Uterus (tissue), 4 donors: ENCODE data around the gene ZNF865. TPM values are rescaled to one million over a fixed set of nuclear protein-coding genes. Genes with fewer than 3 reads are reported as not detected.
"Not testable (repeated sequence)": the region's sequence is repeated elsewhere in the genome, so short reads cannot be mapped to it uniquely, and the experiment has no call there.

ENCODE experiments used
- DNase-seq, 2 donors: peaks; one replicate each; pipeline ENCODE4 v3.0.0-alpha.2; 2019 to 2020
- H3K27ac ChIP-seq, 2 donors: fragments of 200-600 bp; sonication (generic); 1 replicate in 1 of 2; 2 replicates in 1 of 2; pipeline ENCODE4 v1.5.1; 2016 to 2018
- H3K27me3 ChIP-seq, 2 donors: fragments of 200-600 bp; sonication (generic); one replicate each; pipeline ENCODE4 v1.5.1; 2018 to 2019; ENCODE audit warnings: control low read depth in 1 of 2
- H3K36me3 ChIP-seq, 2 donors: fragments of 200-600 bp; sonication (generic); one replicate each; pipeline ENCODE4 v1.5.1; 2019; ENCODE audit warnings: control low read depth in 1 of 2
- H3K4me1 ChIP-seq, 2 donors: fragments of 200-600 bp; sonication (generic); one replicate each; pipeline ENCODE4 v1.5.1; 2018 to 2019; ENCODE audit warnings: control low read depth in 1 of 2
- H3K4me3 ChIP-seq, 2 donors: fragments of 200-600 bp; sonication (generic); 1 replicate in 1 of 2; 2 replicates in 1 of 2; pipeline ENCODE4 v1.5.1; 2018 to 2019; ENCODE audit warnings: mild to moderate bottlenecking in 1 of 2
- H3K9me3 ChIP-seq, 2 donors: fragments of 200-600 bp; sonication (generic); one replicate each; pipeline ENCODE4 v1.5.1; 2019; ENCODE audit warnings: control low read depth in 1 of 2
- CTCF ChIP-seq, 4 experiments: fragments of 200-600 bp in 2 of 4; fragments of 450-650 bp in 2 of 4; sonication (generic) in 2 of 4; IDR thresholded peaks; one replicate each; pipeline ENCODE4 v1.5.1; 2016 to 2019; ENCODE audit warnings: antibody characterized with exemption in 4 of 4, mild to moderate bottlenecking in 2 of 4, moderate library complexity in 1 of 4
- POLR2A ChIP-seq, 2 donors: fragments of 450-650 bp; IDR thresholded peaks; one replicate each; pipeline ENCODE4 v1.6.1; 2016; ENCODE audit warnings: antibody characterized with exemption in 2 of 2, mild to moderate bottlenecking in 1 of 2, moderate library complexity in 1 of 2
- intact Hi-C: fragments of 100-400 bp; cut with DNase I; formaldehyde crosslinking; loops from one replicate; pipeline ENCODE4 v1.15.1; 2023; ENCODE audit warnings: low total_unique reads
- total RNA-seq, 4 donors: library from RNA; depleted of rRNA in 3 of 4; stranded (reverse); fragments of >200 nt in 3 of 4; gene quantifications; one replicate each; pipeline versions ENCODE4 v1.1.0 to v1.2.4, GENCODE V29; 2014 to 2023
- donor health status: DM: yes; HTN: yes; CAD: no.

The ZNF865 gene
- total RNA-seq, result 10 to 100 TPM in 1 of 4 donors, 1 to 10 TPM in 2, not detected in 1; 2.0 to 24.2 (median 3.2) TPM

DNA sequence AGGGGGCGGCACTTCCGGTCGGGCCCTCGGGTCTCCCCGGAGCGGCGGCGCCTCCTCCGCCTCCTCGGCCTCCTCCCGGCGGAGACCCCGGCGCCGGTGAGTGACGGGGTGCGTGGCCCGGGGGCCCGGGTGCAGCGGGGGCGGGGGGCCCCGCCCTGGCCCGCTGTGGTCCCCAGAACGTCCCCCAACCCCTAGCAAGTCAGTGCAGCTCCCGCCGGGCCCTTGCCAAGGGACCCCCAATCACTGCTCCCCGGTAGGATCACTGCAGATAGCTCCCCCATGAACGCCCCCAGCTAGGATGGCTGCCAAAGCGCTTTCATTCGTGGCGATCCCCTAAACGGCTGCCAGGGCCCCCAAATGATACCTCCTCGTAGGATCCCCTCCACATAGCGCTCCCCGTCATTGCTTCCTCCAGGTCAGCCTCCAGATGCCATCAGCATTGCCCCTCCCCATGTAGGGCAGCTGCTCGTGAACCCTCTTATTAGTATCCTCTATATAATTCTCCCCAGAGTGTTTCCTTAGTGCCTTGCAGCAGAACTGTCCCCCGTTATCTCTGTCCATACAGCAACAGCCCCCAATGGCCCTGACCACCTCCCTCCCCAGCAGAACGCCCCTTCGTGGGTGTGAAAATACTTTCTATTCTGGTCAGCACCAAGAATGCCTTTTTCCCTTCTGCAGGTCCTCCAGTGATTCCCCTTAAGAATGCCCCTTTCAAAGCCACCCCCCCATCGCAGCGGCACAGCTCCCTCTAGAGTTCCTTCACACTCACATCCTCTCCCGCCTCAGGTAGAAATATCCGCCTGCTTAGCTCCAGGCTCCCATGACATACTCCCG lies at the start of gene ZNF865:
Gene ZNF865, plus strand, starts transcription at position 11 of the 834 bp plus-strand sequence. CDS start 7,972 bp downstream, outside the sequence.
- H3K36me3 ChIP-seq, result no peaks in the 10 kb centered on the region
- peak within 1 kb of the TSS; percentile 76 to 87 for H3K4me3 ChIP-seq
- TF ChIP-seq CTCF (IDR thresholded peaks at IDR 0.05), result peak; percentile 54 to 70 (median 62)
- no peak for TF ChIP-seq POLR2A (IDR thresholded peaks at IDR 0.05)
- H3K27me3 ChIP-seq, result no peaks in the 10 kb centered on the region
- H3K4me1 ChIP-seq, result peaks cover 0 to 10% of the 10 kb centered on the region in 2 donors
- H3K9me3 ChIP-seq, result no peaks in the 10 kb centered on the region
- H3K27ac ChIP-seq, result peak within 1 kb of the TSS; percentile 94 to 98
- intact Hi-C loops, result loop anchor here (10.0 kb wide), 1 partner anchor 91 kb away; no protein-coding TSS in a partner anchor
- peak; percentile 69 to 75 for DNase-seq

DNA sequence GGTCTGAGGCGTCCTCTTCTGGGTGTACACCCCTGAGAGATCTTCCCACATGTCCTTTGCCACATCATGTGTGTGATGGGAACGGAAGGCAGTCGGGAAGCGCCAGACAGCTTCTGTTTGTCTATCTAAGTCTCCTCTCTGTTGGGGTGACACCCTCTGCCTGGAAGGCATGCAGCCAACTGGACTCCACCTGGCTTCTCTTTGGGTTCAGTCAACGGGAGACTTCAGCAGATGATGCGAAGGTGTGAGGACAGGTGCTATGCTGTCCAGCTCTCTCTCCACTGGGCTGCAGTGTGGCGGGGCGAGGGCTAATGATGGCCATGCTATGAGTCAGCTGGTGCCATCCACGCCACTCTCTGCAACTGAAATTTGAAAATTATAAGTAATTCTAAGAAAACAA lies 45.8 kb upstream of the ZNF865 start:
- no peaks in the 10 kb centered on the region for H3K4me1 ChIP-seq
- no peaks in the 10 kb centered on the region for H3K36me3 ChIP-seq
- H3K27ac ChIP-seq, result no peak overlapping the region
- H3K27me3 ChIP-seq, result no peaks in the 10 kb centered on the region
- no peak for TF ChIP-seq POLR2A (IDR thresholded peaks at IDR 0.05)
- TF ChIP-seq CTCF (IDR thresholded peaks at IDR 0.05), result no peak
- no peak overlapping the region for H3K4me3 ChIP-seq
- H3K9me3 ChIP-seq, result no peaks in the 10 kb centered on the region
- intact Hi-C loops, result no loop called here
- DNase-seq, result no peak

DNA sequence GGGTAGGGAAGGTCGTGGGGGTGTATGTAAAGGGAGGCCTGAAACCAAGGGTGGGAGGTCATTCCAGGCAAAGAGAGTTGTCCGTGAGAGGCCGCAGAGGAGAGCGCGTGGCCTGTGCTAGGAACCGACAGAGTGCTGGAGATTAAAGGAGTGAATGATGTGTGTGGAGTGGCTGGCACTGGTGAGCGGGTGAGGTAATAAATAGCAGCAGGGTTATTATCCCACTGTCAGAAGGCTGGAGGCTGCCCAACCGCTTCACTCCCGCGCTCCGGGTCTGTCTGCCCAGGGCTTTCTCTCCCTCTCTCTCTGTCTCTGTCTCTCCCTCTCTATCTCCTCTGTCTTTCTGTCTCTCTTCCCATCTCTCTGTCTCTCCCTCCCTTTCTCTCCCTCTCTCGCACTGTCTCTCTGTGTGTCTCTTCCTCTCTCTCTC lies 42.2 kb upstream of the ZNF865 start:
- H3K4me3 ChIP-seq, result no peak overlapping the region
- H3K27me3 ChIP-seq, result no peaks in the 10 kb centered on the region
- H3K27ac ChIP-seq, result peak overlapping the region; percentile 45 to 81
- intact Hi-C loops, result no loop called here
- peak; percentile 69 to 84 for DNase-seq
- H3K36me3 ChIP-seq, result no peaks in the 10 kb centered on the region
- H3K4me1 ChIP-seq, result no peaks in the 10 kb centered on the region
- no peaks in the 10 kb centered on the region for H3K9me3 ChIP-seq
- TF ChIP-seq CTCF (IDR thresholded peaks at IDR 0.05), result no peak
- TF ChIP-seq POLR2A (IDR thresholded peaks at IDR 0.05), result peak in 1 of 2 donors; percentile 31

- TF ChIP-seq POLR2A (IDR thresholded peaks at IDR 0.05), result no peak
- TF ChIP-seq CTCF (IDR thresholded peaks at IDR 0.05), result no peak
- no peak for DNase-seq
- Histone ChIP-seq H3K9me3 (no peaks in the 10 kb centered on the region), H3K4me1 (no peaks in the 10 kb centered on the region), H3K27me3 (no peaks in the 10 kb centered on the region), H3K27ac (no peak overlapping the region), H3K4me3 (no peak overlapping the region), H3K36me3 (no peaks in the 10 kb centered on the region)
- intact Hi-C loops, result no loop called here
Observed at GRCh38 chr19:55566823-55567222, 38.6 kb upstream of the ZNF865 start.

DNA sequence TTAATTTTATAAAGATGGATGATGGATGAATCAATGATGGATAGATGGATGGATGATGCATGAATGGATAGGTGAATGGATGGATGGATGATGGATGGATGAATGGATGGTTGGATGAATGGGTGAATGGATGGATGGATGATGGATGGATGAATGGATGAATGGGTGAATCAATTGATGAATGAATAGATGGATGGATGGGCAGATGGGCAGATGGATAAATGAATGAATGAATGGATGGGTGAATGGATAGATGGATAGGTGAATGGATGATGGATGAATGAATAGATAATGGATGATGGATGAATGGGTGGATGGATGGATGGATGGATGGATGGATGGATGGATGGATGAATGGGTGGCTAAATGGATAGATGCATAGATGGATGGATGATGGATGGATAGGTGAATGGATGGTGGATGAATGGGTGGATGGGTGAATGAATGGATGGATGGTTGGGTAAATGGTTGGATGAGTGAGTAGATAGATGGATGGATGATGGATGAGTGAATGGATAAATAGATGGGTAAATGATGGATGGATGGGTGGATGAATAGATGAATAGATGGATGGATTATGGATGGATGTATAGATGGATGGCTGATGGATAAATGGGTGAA lies 37.6 kb upstream of the ZNF865 start:
- H3K9me3 ChIP-seq, result no peaks in the 10 kb centered on the region
- intact Hi-C loops, result no loop called here
- DNase-seq, result no peak
- H3K27ac ChIP-seq, result no peak overlapping the region
- no peaks in the 10 kb centered on the region for H3K36me3 ChIP-seq
- no peaks in the 10 kb centered on the region for H3K4me1 ChIP-seq
- no peak overlapping the region for H3K4me3 ChIP-seq
- TF ChIP-seq CTCF (IDR thresholded peaks at IDR 0.05) (no peak), POLR2A (IDR thresholded peaks at IDR 0.05) (no peak)
- no peaks in the 10 kb centered on the region for H3K27me3 ChIP-seq

DNA sequence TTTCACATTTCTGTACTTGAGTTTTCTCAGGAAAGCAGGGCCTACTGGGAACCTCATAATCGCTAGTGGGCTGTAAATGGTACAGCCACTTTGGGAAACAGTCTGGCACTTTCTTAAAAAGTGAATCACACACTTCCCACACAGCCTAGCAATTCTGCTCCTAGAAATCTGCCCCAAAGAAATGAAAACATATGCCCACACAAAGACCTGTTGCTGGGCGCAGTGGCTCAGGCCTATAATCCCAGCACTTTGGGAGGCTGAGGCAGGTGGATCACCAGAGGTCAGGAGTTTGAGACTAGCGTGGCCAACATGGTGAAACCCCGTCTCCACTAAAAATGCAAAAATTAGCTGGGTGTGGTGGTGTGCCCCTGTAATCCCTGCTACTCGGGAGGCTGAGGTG lies 36.0 kb upstream of the ZNF865 start:
- intact Hi-C loops, H3K27me3 ChIP-seq, H3K4me3 ChIP-seq, H3K4me1 ChIP-seq, DNase-seq, H3K36me3 ChIP-seq, H3K9me3 ChIP-seq, H3K27ac ChIP-seq: not testable (repeated sequence)

- H3K36me3 ChIP-seq, H3K4me1 ChIP-seq, H3K4me3 ChIP-seq, H3K27ac ChIP-seq, H3K9me3 ChIP-seq, DNase-seq, H3K27me3 ChIP-seq, intact Hi-C loops: not testable (repeated sequence)
Observed at GRCh38 chr19:55573929-55574328, 31.5 kb upstream of the ZNF865 start.
